HCT116 (cell line): ENCODE results near the gene AUTS2.

Experiments
- CEBPB ChIP-seq: IDR thresholded peaks from 2 replicates; pipeline ENCODE4 v1.6.1; 2012; ENCODE audit warnings: low read depth
- CTCF ChIP-seq, 3 experiments: fragments of 200-600 bp in 1 of 3; sonication (generic) in 1 of 3; IDR thresholded peaks in 2 of 3; conservative IDR thresholded peaks in 1 of 3; 2 replicates each; pipeline ENCODE4 v1.5.1; 2012 to 2017; ENCODE audit warnings: low read depth in 2 of 3, low read length in 2 of 3, antibody characterized with exemption in 1 of 3, borderline replicate concordance in 1 of 3, control low read depth in 1 of 3, mild to moderate bottlenecking in 1 of 3, mixed read lengths in 1 of 3, mixed run types in 1 of 3, moderate library complexity in 1 of 3; ENCODE audit not compliant: insufficient read depth in 1 of 3
- EGR1 ChIP-seq: IDR thresholded peaks from 2 replicates; pipeline ENCODE4 v1.6.1; 2012; ENCODE audit warnings: low read depth
- EZH2phosphoT487 ChIP-seq: fragments of 200-600 bp; IDR thresholded peaks from 2 replicates; pipeline ENCODE4 v1.6.1; 2018; ENCODE audit warnings: antibody characterized with exemption, borderline replicate concordance
- JUND ChIP-seq: IDR thresholded peaks from 2 replicates; pipeline ENCODE4 v1.6.1; 2012
- MAX ChIP-seq: IDR thresholded peaks from 2 replicates; pipeline ENCODE4 v1.6.1; 2012
- POLR2A ChIP-seq: IDR thresholded peaks from 2 replicates; pipeline ENCODE4 v1.7.0; 2011; ENCODE audit warnings: borderline replicate concordance; ENCODE audit not compliant: insufficient read depth, insufficient read length; ENCODE audit errors: extremely low read depth
- POLR2AphosphoS5 ChIP-seq: IDR thresholded peaks from 2 replicates; pipeline ENCODE4 v1.6.1; 2011; ENCODE audit warnings: mild to moderate bottlenecking, low read depth, low read length, moderate library complexity
- RAD21 ChIP-seq: IDR thresholded peaks from 2 replicates; pipeline ENCODE4 v1.6.1; 2012; ENCODE audit warnings: low read depth, mild to moderate bottlenecking
- SIN3A ChIP-seq: IDR thresholded peaks from 2 replicates; pipeline ENCODE4 v1.6.1; 2012; ENCODE audit warnings: low read depth
- SP1 ChIP-seq: IDR thresholded peaks from 2 replicates; pipeline ENCODE4 v1.6.1; 2012; ENCODE audit warnings: low read depth
- YY1 ChIP-seq: IDR thresholded peaks from 2 replicates; pipeline ENCODE4 v1.6.1; 2011; ENCODE audit warnings: low read length, low read depth, moderate library complexity, mild to moderate bottlenecking; ENCODE audit not compliant: insufficient replicate concordance; ENCODE audit errors: extremely low read depth

- TF ChIP-seq CTCF (IDR thresholded peaks at IDR 0.05 in 2 of 3, conservative IDR thresholded peaks at IDR 0.05 in 1 of 3; ENCODE audit: borderline replicate concordance in 1 of 3, insufficient read depth in 1 of 3, low read depth in 2 of 3, low read length in 2 of 3) (no peak), SIN3A (no peak), POLR2A (no peak), MAX (no peak), CEBPB (no peak), RAD21 (no peak), EGR1 (no peak), YY1 (no peak), SP1 (no peak), POLR2AphosphoS5 (no peak), EZH2phosphoT487 (no peak), JUND (no peak)
Measured at GRCh38 chr7:70288781-70289456, 690.6 kb downstream of the AUTS2 start.
